ENCODE results near the gene PCDHB12.
"Not testable (repeated sequence)": the region's sequence is repeated elsewhere in the genome, so short reads cannot be mapped to it uniquely, and the experiment has no call there.

DNA sequence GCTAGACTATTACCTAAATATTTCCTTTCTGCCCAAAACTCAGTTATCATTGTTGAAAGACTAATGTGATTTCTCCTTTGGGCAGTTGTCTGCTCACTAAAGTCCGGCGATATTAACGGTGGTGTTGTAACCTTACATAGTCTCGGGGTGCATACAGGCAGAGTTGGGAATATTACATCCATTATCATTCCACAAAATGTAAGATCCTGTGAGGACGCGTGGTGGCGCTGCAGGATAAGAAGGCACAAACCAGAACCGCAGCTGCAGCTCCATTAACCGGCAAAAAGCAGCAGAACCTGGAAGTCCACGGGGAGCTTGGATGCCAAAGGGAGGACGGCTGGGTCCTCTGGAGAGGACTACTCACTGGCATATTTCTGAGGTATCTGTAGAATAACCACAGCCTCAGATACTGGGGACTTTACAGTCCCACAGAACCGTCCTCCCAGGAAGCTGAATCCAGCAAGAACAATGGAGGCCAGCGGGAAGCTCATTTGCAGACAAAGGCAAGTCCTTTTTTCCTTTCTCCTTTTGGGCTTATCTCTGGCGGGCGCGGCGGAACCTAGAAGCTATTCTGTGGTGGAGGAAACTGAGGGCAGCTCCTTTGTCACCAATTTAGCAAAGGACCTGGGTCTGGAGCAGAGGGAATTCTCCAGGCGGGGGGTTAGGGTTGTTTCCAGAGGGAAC, 5.3 kb downstream of the PCDHB12 start, which contains the start of gene PCDHB13:
- TF ChIP-seq CTCF (IDR thresholded peaks at IDR 0.05): peak in 3 of 4 experiments; percentile 12 to 51 (median 20)
- not testable (repeated sequence) for TF ChIP-seq POLR2AphosphoS5 (IDR thresholded peaks at IDR 0.05)

Data from gastroesophageal sphincter (tissue), 3 donors.